ENCODE results near the gene PLXNA4. TPM values are rescaled to one million over a fixed set of nuclear protein-coding genes. Genes with fewer than 3 reads are reported as not detected.

The PLXNA4 gene
- total RNA-seq, 1 donor from 2014 or later: 13.6 TPM

- no peak for DNase-seq (ENCODE audit: extremely low spot score, unreplicated experiment)
- TF ChIP-seq CTCF (conservative IDR thresholded peaks at IDR 0.05): no peak
Measured at GRCh38 chr7:132475037-132475668, 101.1 kb downstream of the PLXNA4 start.

GRCh38 chr7:132472463-132473120 is 103.7 kb downstream of the PLXNA4 start:
- H3K27ac Mint-ChIP-seq: peak overlapping the region; percentile 7
- no peaks in the 10 kb centered on the region for H3K36me3 Mint-ChIP-seq
- no peak overlapping the region for H3K4me3 Mint-ChIP-seq
- TF ChIP-seq CTCF (conservative IDR thresholded peaks at IDR 0.05): no peak
- peaks cover 41% of the 10 kb centered on the region for H3K4me1 Mint-ChIP-seq (ENCODE audit: unreplicated experiment)
- no peaks in the 10 kb centered on the region for H3K9me3 Mint-ChIP-seq
- no peak for DNase-seq (ENCODE audit: extremely low spot score, unreplicated experiment)
- peaks cover 46% of the 10 kb centered on the region for H3K27me3 Mint-ChIP-seq

More at GRCh38 chr7:132475037-132475668, 101.1 kb downstream of the PLXNA4 start:
- H3K27ac Mint-ChIP-seq: no peak overlapping the region
- peaks cover 49% of the 10 kb centered on the region for H3K27me3 Mint-ChIP-seq
- no peaks in the 10 kb centered on the region for H3K36me3 Mint-ChIP-seq
- H3K4me3 Mint-ChIP-seq: no peak overlapping the region
- no peaks in the 10 kb centered on the region for H3K9me3 Mint-ChIP-seq
- H3K4me1 Mint-ChIP-seq (ENCODE audit: unreplicated experiment): peaks cover 41% of the 10 kb centered on the region

GRCh38 chr7:132471515-132471914 is 104.8 kb downstream of the PLXNA4 start:
- H3K27me3 Mint-ChIP-seq: peaks cover 38% of the 10 kb centered on the region
- H3K4me3 Mint-ChIP-seq: no peak overlapping the region
- no peaks in the 10 kb centered on the region for H3K36me3 Mint-ChIP-seq
- TF ChIP-seq CTCF (conservative IDR thresholded peaks at IDR 0.05): no peak
- no peak overlapping the region for H3K27ac Mint-ChIP-seq
- no peaks in the 10 kb centered on the region for H3K9me3 Mint-ChIP-seq
- H3K4me1 Mint-ChIP-seq (ENCODE audit: unreplicated experiment): peaks cover 41% of the 10 kb centered on the region
- DNase-seq (ENCODE audit: extremely low spot score, unreplicated experiment): no peak

GRCh38 chr7:132469681-132470080 is 106.6 kb downstream of the PLXNA4 start:
- H3K27ac Mint-ChIP-seq: no peak overlapping the region

GRCh38 chr7:132469264-132469663 is 107.0 kb downstream of the PLXNA4 start:
- H3K36me3 Mint-ChIP-seq: no peaks in the 10 kb centered on the region
- TF ChIP-seq CTCF (conservative IDR thresholded peaks at IDR 0.05): no peak
- H3K4me3 Mint-ChIP-seq: no peak overlapping the region
- no peak overlapping the region for H3K27ac Mint-ChIP-seq
- peaks cover 27% of the 10 kb centered on the region for H3K4me1 Mint-ChIP-seq (ENCODE audit: unreplicated experiment)
- DNase-seq (ENCODE audit: extremely low spot score, unreplicated experiment): no peak
- H3K9me3 Mint-ChIP-seq: no peaks in the 10 kb centered on the region
- H3K27me3 Mint-ChIP-seq: peaks cover 17% of the 10 kb centered on the region

More at GRCh38 chr7:132469681-132470080, 106.6 kb downstream of the PLXNA4 start:
- no peaks in the 10 kb centered on the region for H3K9me3 Mint-ChIP-seq
- no peak for DNase-seq (ENCODE audit: extremely low spot score, unreplicated experiment)
- H3K27me3 Mint-ChIP-seq: peaks cover 21% of the 10 kb centered on the region
- no peak for TF ChIP-seq CTCF (conservative IDR thresholded peaks at IDR 0.05)
- H3K4me3 Mint-ChIP-seq: no peak overlapping the region
- H3K36me3 Mint-ChIP-seq: no peaks in the 10 kb centered on the region
- H3K4me1 Mint-ChIP-seq (ENCODE audit: unreplicated experiment): peaks cover 31% of the 10 kb centered on the region

Data from type B pancreatic cell (in vitro differentiated cells).